GM19397 (cell line): ENCODE data around the gene ANXA8.
"Not testable (repeated sequence)": the region's sequence is repeated elsewhere in the genome, so short reads cannot be mapped to it uniquely, and the experiment has no call there.

Experiments used
- ATAC-seq: cut with Tn5 transposase; IDR thresholded peaks from one replicate; pipeline ENCODE4 v1.9.1; 2021; ENCODE audit warnings: mild to moderate bottlenecking, moderate library complexity; ENCODE audit not compliant: unreplicated experiment

ANXA8 gene

DNA sequence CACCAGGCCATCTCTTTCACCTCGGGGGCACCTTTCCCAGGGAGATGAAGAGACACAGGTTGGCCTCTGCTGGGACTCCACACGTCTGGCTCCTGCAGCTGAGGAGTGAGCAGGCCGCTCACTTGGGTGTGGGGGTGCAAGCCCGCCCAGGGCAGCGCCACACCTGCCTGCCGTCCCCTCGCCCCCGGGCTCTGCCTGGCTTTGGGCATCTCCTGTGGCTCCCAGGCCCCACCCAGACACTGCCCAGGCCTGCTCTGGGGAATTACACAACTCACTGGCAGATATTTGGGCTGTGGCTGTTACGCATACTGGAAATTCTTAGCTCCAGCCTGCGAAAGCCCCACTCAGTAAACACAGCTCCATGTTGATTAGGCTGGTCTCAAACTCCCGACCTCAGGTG is at the start of gene ANXA8:
TSS of gene ANXA8 (minus strand) at position 193 of the 400 bp plus-strand sequence. CDS start at position 11, 182 bp downstream.
- ATAC-seq = not testable (repeated sequence)

DNA sequence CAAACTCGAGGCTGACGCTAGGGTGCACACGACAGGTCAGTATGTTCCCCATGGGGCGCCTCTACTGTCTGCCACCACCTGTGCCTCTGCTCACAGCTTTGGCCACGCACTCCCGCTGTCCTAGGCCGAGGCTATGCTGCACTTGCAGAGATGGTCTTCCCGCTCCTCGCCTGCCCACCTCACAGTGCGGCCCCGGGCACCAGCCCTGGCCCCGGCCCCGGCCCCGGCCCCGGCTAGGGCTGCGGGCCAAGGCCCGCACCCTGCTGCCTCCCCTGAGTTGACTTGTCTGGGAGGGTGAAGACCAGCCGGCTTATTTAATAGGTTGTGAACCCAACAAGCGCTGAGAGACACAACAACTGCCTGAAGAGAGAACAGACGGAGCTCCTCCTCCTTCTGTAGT is 39.6 kb upstream of the ANXA8 start, which contains the start of gene AGAP9:
TSS of gene AGAP9 (minus strand) at position 164 of the 400 bp plus-strand sequence. CDS start at position 52, 112 bp downstream.
- ATAC-seq = not testable (repeated sequence)

- not testable (repeated sequence) for ATAC-seq
Measured at GRCh38 chr10:47502313-47502712, 18.4 kb upstream of the ANXA8 start.

DNA sequence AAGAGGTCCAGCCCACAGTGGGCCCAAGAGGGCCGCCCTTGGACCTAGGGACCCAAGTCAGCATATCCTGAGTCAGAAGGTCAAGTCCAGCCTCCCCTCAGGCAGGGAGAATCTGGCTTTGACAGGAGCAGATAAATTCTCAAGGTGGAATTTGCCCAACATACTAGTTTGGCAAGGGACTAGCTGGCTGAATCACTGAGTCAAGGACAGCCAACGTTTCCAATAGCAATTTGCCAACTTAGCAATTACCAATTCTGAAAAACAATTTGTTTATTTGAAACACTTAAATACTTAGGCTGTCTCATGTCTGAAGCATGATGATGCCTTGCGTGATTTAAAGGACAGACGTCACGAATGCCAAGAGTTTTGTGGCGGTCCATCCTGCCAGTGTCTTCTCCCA is 10.3 kb upstream of the ANXA8 start:
- not testable (repeated sequence) for ATAC-seq

DNA sequence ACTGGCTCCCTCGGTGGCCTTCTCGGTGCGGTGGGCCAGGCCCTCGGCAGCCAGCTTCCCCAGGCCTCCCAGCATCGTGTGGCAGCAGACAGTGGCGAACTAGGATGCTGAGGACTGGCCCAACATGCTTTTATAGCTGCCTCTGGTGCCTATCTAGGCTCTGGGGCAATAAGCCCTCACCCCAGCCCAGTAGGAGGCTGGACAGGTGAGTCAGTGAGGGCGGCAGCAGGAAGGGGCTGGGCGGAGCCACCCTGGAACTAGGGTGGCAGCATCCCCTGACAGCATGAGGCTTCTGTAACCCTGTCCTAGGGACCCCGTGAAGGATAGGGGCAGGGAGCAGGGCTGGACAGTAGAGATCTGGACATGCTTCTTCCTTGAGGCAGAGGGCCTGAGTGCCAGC is 7.7 kb upstream of the ANXA8 start, which contains the start of gene FAM25G:
TSS of gene FAM25G (minus strand) at position 101 of the 400 bp plus-strand sequence. CDS start at position 75, 26 bp downstream.
- not testable (repeated sequence) for ATAC-seq

DNA sequence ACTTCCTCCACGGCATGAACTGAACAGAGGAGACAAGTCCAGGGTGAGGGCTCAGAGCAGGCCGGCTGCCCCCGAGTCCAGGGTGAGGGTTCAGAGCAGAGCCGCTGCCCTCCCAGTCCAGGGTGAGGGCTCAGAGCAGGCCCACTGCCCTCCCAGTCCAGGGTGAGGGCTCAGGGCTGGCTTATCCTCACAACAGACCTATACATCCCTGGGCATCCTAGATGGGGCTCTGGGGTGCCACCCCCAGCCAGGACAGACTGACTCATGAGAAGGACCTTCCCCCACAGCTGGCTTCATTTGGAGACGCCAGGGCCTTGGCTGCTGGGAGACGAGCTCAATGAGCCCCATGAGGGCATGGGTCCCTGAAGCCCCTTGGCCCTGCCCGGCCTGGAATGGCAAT is 5.7 kb upstream of the ANXA8 start:
- ATAC-seq = not testable (repeated sequence)

GRCh38 chr10:47485943-47486342 is 2.0 kb upstream of the ANXA8 start:
- ATAC-seq = not testable (repeated sequence)

GRCh38 chr10:47484786-47485185 is 871 bp upstream of the ANXA8 start:
- ATAC-seq = not testable (repeated sequence)

DNA sequence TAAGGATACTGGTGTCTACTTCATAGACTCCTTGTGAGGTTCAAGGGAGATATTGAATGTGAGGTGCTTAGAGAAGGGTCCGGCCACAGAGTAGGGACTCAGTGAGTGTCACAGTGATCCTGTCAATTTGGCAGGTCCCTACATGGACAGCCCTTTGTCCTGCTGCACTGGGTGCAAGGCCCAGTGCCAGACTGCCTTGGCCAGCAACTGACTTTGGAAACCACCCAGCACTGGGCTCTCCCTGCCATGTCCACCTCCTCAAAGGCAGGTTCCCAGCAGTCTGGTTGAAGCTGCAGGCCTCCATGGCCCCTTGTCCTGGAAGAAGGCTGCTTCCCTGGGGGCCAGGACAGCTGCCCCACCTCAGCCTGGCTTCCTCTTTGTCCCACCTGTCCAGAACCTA is 1.5 kb downstream of the ANXA8 start:
- ATAC-seq = not testable (repeated sequence)

DNA sequence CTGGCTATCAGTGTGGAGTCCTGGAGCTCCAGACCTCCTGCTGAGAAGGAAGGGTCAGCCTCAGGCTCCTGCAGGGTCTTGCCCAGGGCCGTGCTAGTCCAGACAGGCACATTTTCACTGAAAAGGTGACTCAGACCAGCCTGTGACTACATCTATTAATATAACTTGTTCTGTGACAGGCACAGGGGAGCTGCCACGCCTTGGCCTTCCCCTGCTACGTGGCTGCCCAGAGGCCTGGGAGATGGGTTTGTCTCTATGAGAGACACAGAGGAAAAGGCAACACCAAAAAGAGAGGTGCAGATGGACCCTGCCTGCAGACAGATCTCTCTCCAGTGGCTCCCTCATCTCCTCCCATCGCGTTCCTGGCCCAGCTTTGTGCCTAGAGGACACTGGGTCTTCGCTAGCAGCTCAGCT is 2.1 kb downstream of the ANXA8 start:
- ATAC-seq = not testable (repeated sequence)

- not testable (repeated sequence) for ATAC-seq
Measured at GRCh38 chr10:47481182-47481766, 2.6 kb downstream of the ANXA8 start.

- ATAC-seq = not testable (repeated sequence)
Measured at GRCh38 chr10:47480133-47480532, 3.8 kb downstream of the ANXA8 start.

DNA sequence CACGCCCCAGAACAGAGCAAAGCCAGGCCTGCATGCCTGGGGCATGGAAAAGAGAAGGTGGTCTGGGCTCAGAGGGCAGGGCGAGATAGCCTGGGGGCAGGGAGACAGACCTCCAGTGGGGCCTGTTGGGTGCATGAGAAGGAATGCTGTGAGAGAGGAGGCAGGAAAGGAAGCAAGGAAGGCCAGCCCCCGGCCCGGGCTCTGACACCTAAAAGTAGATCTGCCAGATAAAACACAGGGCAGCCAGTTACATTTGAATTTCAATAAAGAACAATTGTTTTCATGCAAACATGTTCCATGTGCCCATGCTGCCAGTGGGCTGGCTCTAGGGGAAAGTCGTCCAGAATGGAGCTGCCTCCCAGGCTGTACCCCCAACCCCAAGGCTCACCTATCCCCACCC is 5.8 kb downstream of the ANXA8 start:
- not testable (repeated sequence) for ATAC-seq

- not testable (repeated sequence) for ATAC-seq
Measured at GRCh38 chr10:47477078-47477477, 6.8 kb downstream of the ANXA8 start.

- not testable (repeated sequence) for ATAC-seq
Measured at GRCh38 chr10:47475101-47475500, 8.8 kb downstream of the ANXA8 start.

DNA sequence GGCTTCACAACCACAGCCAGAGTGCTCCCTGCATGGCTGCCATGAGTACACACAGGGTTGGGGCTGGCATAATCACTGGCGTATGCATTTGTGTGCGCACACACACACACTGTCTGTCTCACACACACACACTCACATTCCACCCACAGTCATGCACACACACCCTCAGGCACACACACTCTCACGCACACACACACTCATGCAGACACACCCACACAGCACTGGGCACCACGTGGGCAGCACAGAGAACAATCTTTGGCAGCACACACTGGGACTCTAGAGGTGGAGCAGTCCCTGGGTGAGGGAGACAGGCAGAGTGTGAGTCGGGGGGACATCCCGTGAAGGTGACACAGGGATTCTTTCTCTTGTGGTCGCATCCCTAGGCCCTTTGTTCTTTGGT is 10.4 kb downstream of the ANXA8 start:
- not testable (repeated sequence) for ATAC-seq

DNA sequence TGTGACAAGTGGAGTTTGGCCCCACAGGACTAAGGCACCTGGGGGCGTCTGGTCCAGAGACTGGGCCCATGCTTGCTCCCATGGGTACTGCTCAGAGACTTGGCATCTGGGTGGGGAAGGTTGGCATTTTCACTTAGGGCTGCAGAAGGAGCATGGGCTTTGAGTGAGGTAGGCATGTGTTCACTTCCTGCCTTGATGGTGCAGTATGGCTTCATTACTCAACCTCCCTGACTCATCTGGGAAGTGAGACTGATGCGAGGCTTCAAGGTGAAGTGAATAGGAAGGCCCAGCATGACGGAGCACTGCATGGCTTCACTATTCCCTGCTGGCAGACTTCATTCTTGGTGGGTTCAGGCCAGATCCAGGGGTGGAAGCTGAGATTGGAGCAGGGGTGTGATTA is 11.3 kb downstream of the ANXA8 start:
- ATAC-seq = not testable (repeated sequence)

GRCh38 chr10:47472072-47472471 is 11.8 kb downstream of the ANXA8 start:
- ATAC-seq = not testable (repeated sequence)

- not testable (repeated sequence) for ATAC-seq
Measured at GRCh38 chr10:47468731-47469528, 15.0 kb downstream of the ANXA8 start.

DNA sequence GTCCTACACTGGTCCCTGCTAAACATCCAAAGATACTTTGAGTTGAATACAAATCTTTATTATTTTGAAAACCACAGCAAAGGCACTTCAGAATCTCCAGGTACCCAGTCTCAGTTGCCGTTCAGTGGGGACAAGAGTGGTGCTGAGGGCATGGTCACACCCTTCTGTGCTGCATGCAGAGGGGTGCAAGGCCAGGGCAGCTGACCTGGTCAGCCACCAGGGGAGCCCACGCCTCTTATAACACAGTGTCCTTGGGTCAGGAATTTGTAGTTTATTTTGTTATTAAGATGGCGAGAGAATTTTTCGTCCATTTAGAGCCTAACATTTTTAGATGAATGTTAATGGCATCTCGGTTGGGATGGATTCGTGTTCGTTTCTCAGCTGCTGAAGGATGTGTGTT is 16.0 kb downstream of the ANXA8 start:
- ATAC-seq = not testable (repeated sequence)

DNA sequence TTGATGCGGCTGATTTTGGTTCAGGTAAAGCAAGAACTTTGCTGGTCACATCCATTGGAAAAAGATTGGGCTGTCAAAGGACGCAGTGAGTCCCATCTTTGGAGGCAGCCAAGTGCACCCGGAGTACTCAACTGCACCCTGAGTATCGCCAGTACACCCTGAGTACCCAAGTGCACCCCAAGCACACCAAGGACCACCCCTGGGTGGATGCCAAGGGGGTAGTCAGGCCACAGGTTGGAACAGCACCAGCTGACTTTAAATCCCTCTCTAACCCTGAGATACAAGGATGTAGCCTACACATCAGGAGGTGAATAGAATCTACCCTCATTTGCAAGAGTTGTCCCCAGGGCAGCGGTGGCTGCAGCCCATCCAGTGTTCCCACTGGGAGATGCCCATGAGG is 16.5 kb downstream of the ANXA8 start:
- ATAC-seq = not testable (repeated sequence)
